Endothelial cell of umbilical vein (primary cell): ENCODE results near the gene TMEM120B.

Source experiments
- EZH2 ChIP-seq: IDR thresholded peaks from 2 replicates; pipeline ENCODE4 v1.6.1; 2012; ENCODE audit warnings: borderline replicate concordance, low read depth, mild to moderate bottlenecking, moderate library complexity, low read length, inconsistent platforms; ENCODE audit not compliant: severe bottlenecking
- FOS ChIP-seq: IDR thresholded peaks from 2 replicates; pipeline ENCODE4 v1.6.1; 2011; ENCODE audit warnings: mild to moderate bottlenecking, low read length, moderate library complexity, borderline replicate concordance; ENCODE audit not compliant: insufficient read depth
- POLR2A ChIP-seq: IDR thresholded peaks from 2 replicates; pipeline ENCODE4 v1.6.1; 2012; ENCODE audit warnings: low read depth, mild to moderate bottlenecking, control low read depth, low read length
- POLR2AphosphoS5 ChIP-seq: IDR thresholded peaks from 2 replicates; pipeline ENCODE4 v1.6.1; 2012; ENCODE audit warnings: low read depth, mild to moderate bottlenecking, control low read depth, low read length, moderate library complexity; ENCODE audit not compliant: insufficient read depth
- TF ChIP-seq, protein P1 (sequence below), 2 donors: IDR thresholded peaks; 1 replicate in 1 of 2; 2 replicates in 1 of 2; pipeline ENCODE4 v1.5.1; 2011; ENCODE audit warnings: low read length in 2 of 2, mild to moderate bottlenecking in 2 of 2, moderate library complexity in 2 of 2, control low read depth in 1 of 2, inconsistent platforms in 1 of 2, low read depth in 1 of 2; ENCODE audit not compliant: insufficient read depth in 1 of 2; ENCODE audit errors: extremely low read depth in 1 of 2

DNA sequence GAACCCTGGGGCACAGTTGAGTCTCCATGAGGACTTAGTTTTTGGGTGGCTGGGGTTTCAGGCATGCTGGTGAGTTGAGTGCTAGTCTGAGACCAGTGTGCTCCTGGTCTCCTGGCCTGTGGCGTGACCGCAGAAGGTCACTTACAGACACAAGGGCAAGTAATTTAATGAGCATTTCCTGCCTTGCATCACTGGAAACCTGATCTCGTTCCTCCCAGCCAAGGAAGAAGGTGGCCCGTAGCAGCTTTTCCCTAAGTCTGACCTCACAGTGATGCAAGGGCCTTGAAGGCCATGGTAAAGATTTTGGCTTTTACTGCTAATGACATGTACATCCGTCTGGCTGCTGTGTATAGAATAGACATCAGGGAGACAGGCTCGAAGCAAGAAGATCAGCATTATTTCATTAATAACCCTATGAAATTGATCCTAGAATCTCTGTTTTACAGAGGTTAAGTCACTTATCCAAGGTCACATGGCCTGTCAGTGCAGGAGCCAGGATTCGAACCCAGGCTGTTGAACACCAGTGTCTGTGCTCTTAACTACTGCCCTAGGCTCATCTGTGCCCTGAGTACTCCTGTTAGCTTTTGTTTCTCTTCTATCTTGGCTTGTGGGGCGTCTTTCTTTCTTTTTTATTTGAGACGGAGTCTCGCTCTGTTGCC is 4.6 kb downstream of the TMEM120B start:
- TF ChIP-seq POLR2AphosphoS5 = no peak
- no peak for TF ChIP-seq POLR2A
- TF ChIP-seq, protein P1, sequence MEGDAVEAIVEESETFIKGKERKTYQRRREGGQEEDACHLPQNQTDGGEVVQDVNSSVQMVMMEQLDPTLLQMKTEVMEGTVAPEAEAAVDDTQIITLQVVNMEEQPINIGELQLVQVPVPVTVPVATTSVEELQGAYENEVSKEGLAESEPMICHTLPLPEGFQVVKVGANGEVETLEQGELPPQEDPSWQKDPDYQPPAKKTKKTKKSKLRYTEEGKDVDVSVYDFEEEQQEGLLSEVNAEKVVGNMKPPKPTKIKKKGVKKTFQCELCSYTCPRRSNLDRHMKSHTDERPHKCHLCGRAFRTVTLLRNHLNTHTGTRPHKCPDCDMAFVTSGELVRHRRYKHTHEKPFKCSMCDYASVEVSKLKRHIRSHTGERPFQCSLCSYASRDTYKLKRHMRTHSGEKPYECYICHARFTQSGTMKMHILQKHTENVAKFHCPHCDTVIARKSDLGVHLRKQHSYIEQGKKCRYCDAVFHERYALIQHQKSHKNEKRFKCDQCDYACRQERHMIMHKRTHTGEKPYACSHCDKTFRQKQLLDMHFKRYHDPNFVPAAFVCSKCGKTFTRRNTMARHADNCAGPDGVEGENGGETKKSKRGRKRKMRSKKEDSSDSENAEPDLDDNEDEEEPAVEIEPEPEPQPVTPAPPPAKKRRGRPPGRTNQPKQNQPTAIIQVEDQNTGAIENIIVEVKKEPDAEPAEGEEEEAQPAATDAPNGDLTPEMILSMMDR (IDR thresholded peaks at IDR 0.05; ENCODE audit: extremely low read depth in 1 of 2, insufficient read depth in 1 of 2, low read depth in 1 of 2, low read length in 2 of 2) = no peak
- no peak for TF ChIP-seq EZH2
- no peak for TF ChIP-seq FOS
